K562 (cell line): Measurements from ENCODE around the gene OPA3. TPM values are rescaled to one million over a fixed set of nuclear protein-coding genes. Genes with fewer than 3 reads are reported as not detected.
A peak's percentile ranks its signal among the peaks of the same experiment; 100 is the strongest.

Experiments used
- E2F3 ChIP-seq: fragments of 250-450 bp; sonication (Bioruptor Pico); IDR thresholded peaks from 2 replicates; pipeline ENCODE4 v1.4.0; 2020; ENCODE audit warnings: mild to moderate bottlenecking
- HDGF ChIP-seq: fragments of 450-650 bp; IDR thresholded peaks from 2 replicates; pipeline ENCODE4 v1.6.1; 2016
- HNRNPL ChIP-seq: fragments of 200-400 bp; formaldehyde crosslinking; IDR thresholded peaks from 2 replicates; pipeline ENCODE4 v1.6.1; 2017; ENCODE audit warnings: low read depth, mild to moderate bottlenecking, low read length
- KLF10 ChIP-seq: fragments of 250-450 bp; sonication (Bioruptor Pico); IDR thresholded peaks from 2 replicates; pipeline ENCODE4 v1.6.1; 2021; ENCODE audit warnings: matching md5 sums
- KLF16 ChIP-seq: IDR thresholded peaks from 2 replicates; pipeline ENCODE4 v1.6.1; 2016; ENCODE audit warnings: antibody characterized with exemption
- RBM17 ChIP-seq: fragments of 200-400 bp; formaldehyde crosslinking; IDR thresholded peaks from 2 replicates; pipeline ENCODE4 v1.6.1; 2017; ENCODE audit warnings: low read depth, mild to moderate bottlenecking, low read length, borderline replicate concordance
- SAFB2 ChIP-seq: fragments of 200-400 bp; formaldehyde crosslinking; IDR thresholded peaks from 2 replicates; pipeline ENCODE4 v1.6.1; 2018; ENCODE audit warnings: borderline replicate concordance, low read length, low read depth, moderate library complexity; ENCODE audit not compliant: severe bottlenecking
- SIRT6 ChIP-seq: IDR thresholded peaks from one replicate; pipeline ENCODE4 v1.6.1; 2012; ENCODE audit warnings: low read depth, mild to moderate bottlenecking, control low read depth, inconsistent platforms, low read length, moderate library complexity
- TCF7 ChIP-seq: sonication (generic); IDR thresholded peaks from 2 replicates; pipeline ENCODE4 v1.6.1; 2016; ENCODE audit warnings: antibody characterized with exemption, borderline replicate concordance
- ZBED1 ChIP-seq: IDR thresholded peaks from 2 replicates; pipeline ENCODE4 v1.6.1; 2014
- ZNF217 ChIP-seq: sonication (generic); formaldehyde crosslinking; IDR thresholded peaks from 2 replicates; pipeline ENCODE4 v1.8.0; 2022; ENCODE audit warnings: mild to moderate bottlenecking, missing genetic modification reagents
- ZNF24 ChIP-seq: fragments of 450-650 bp; IDR thresholded peaks from 2 replicates; pipeline ENCODE4 v1.6.1; 2016
- ZNF274 ChIP-seq: IDR thresholded peaks from 2 replicates; pipeline ENCODE4 v1.6.1; 2011; ENCODE audit warnings: low read depth, mild to moderate bottlenecking, low read length, moderate library complexity, borderline replicate concordance
- polyA plus RNA-seq, 8 experiments: library from polyadenylated mRNA; depleted of rRNA in 4 of 8; stranded (reverse) in 5 of 8; unstranded in 3 of 8; fragments of >200 nt; fragmentation: Nextera tagmentation in 2 of 8; fragmentation: Illumina TruSeq in 1 of 8; extraction: Ambion mirVana in 2 of 8; extraction: Trizol in 1 of 8; gene quantifications; 2 replicates each; pipeline versions ENCODE4 v1.2.1 to v1.2.3, GENCODE V29; 2011 to 2014; ENCODE audit warnings: inconsistent platforms in 1 of 8, missing spikeins in 1 of 8
- total RNA-seq, 7 experiments: library from RNA; depleted of rRNA in 6 of 7; stranded (reverse); fragments of >200 nt in 6 of 7; fragmentation: Illumina TruSeq in 2 of 7; extraction: Trizol in 2 of 7; gene quantifications; 2 replicates each; pipeline versions ENCODE4 v1.2.1 to v1.2.3, GENCODE V29; 2011 to 2021; ENCODE audit warnings: low replicate concordance in 1 of 7
- TF ChIP-seq, protein P1 (sequence below): fragments of 200-400 bp; formaldehyde crosslinking; IDR thresholded peaks from 2 replicates; pipeline ENCODE4 v1.6.1; 2017; ENCODE audit warnings: mild to moderate bottlenecking, low read depth, low read length, moderate library complexity
- TF ChIP-seq, protein P2 (sequence below), 2 experiments: fragments of 450-650 bp; conservative IDR thresholded peaks; 2 replicates each; pipeline ENCODE4 v1.6.1; 2017; ENCODE audit warnings: mild to moderate bottlenecking in 2 of 2, moderate library complexity in 2 of 2
- TF ChIP-seq, protein P3 (sequence below): sonication (generic); formaldehyde crosslinking; IDR thresholded peaks from 2 replicates; pipeline ENCODE4 v1.9.0; 2022; ENCODE audit warnings: mild to moderate bottlenecking, missing genetic modification reagents
- TF ChIP-seq, protein P4 (sequence below): fragments of 250-450 bp; sonication (Bioruptor Pico); IDR thresholded peaks from 2 replicates; pipeline ENCODE4 v1.4.0; 2020
- TF ChIP-seq, protein P5 (sequence below): conservative IDR thresholded peaks from 2 replicates; pipeline ENCODE4 v1.6.1; 2011; ENCODE audit warnings: low read depth, mild to moderate bottlenecking, low read length; ENCODE audit not compliant: control insufficient read depth

Gene OPA3
- total and polyA plus RNA-seq, 9 of the 15 experiments (the other 6 are each of a cell fraction or from before 2014, with no cell fraction given): 1.4 to 18.8 (median 9.0) TPM

DNA sequence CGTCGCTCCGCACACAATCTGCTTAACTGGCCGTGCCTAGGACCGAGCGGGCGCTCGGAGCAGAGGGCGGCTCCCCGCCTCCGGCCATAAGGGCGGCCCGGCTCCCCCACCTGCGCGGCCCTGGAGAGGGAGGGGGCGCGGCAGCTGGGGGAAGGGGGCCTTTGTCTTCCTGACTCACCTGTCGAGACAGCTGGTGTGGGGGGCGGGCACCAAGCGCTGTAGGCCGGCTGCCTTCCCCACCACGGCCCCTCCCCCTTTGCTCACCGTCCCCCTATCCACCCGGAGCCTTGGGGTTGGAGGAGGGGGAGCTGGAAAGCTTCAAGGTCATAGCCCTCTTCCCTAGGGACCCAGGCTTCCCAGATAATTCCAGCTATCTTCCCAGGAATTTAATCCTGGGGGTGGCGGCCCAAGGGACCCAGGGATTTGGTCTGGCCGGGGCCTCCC lies 76.2 kb downstream of the OPA3 start (continued):
- TF ChIP-seq, protein P1, sequence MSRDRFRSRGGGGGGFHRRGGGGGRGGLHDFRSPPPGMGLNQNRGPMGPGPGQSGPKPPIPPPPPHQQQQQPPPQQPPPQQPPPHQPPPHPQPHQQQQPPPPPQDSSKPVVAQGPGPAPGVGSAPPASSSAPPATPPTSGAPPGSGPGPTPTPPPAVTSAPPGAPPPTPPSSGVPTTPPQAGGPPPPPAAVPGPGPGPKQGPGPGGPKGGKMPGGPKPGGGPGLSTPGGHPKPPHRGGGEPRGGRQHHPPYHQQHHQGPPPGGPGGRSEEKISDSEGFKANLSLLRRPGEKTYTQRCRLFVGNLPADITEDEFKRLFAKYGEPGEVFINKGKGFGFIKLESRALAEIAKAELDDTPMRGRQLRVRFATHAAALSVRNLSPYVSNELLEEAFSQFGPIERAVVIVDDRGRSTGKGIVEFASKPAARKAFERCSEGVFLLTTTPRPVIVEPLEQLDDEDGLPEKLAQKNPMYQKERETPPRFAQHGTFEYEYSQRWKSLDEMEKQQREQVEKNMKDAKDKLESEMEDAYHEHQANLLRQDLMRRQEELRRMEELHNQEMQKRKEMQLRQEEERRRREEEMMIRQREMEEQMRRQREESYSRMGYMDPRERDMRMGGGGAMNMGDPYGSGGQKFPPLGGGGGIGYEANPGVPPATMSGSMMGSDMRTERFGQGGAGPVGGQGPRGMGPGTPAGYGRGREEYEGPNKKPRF: no peak
- TF ChIP-seq ZNF24: no peak
- no peak for TF ChIP-seq SAFB2
- no peak for TF ChIP-seq SIRT6
- no peak for TF ChIP-seq KLF10
- 0 out of 2 replicates have a peak, but pooled peaks have one; percentile 37 for TF ChIP-seq TCF7
- no peak for TF ChIP-seq ZNF217 (CRISPR knock-in tag)
- no peak for TF ChIP-seq RBM17
- TF ChIP-seq ZBED1: no peak
- no peak for TF ChIP-seq KLF16
- TF ChIP-seq E2F3 (CRISPR knock-in tag): no peak
- no peak for TF ChIP-seq HDGF
- TF ChIP-seq, protein P2, sequence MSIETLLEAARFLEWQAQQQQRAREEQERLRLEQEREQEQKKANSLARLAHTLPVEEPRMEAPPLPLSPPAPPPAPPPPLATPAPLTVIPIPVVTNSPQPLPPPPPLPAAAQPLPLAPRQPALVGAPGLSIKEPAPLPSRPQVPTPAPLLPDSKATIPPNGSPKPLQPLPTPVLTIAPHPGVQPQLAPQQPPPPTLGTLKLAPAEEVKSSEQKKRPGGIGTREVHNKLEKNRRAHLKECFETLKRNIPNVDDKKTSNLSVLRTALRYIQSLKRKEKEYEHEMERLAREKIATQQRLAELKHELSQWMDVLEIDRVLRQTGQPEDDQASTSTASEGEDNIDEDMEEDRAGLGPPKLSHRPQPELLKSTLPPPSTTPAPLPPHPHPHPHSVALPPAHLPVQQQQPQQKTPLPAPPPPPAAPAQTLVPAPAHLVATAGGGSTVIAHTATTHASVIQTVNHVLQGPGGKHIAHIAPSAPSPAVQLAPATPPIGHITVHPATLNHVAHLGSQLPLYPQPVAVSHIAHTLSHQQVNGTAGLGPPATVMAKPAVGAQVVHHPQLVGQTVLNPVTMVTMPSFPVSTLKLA (conservative IDR thresholded peaks at IDR 0.05): no peak; a peak in 1 of 4 replicates
- TF ChIP-seq HNRNPL: no peak
- TF ChIP-seq, protein P3, sequence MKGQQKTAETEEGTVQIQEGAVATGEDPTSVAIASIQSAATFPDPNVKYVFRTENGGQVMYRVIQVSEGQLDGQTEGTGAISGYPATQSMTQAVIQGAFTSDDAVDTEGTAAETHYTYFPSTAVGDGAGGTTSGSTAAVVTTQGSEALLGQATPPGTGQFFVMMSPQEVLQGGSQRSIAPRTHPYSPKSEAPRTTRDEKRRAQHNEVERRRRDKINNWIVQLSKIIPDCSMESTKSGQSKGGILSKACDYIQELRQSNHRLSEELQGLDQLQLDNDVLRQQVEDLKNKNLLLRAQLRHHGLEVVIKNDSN (CRISPR knock-in tag): no peak
- TF ChIP-seq ZNF274: no peak
- TF ChIP-seq, protein P4, sequence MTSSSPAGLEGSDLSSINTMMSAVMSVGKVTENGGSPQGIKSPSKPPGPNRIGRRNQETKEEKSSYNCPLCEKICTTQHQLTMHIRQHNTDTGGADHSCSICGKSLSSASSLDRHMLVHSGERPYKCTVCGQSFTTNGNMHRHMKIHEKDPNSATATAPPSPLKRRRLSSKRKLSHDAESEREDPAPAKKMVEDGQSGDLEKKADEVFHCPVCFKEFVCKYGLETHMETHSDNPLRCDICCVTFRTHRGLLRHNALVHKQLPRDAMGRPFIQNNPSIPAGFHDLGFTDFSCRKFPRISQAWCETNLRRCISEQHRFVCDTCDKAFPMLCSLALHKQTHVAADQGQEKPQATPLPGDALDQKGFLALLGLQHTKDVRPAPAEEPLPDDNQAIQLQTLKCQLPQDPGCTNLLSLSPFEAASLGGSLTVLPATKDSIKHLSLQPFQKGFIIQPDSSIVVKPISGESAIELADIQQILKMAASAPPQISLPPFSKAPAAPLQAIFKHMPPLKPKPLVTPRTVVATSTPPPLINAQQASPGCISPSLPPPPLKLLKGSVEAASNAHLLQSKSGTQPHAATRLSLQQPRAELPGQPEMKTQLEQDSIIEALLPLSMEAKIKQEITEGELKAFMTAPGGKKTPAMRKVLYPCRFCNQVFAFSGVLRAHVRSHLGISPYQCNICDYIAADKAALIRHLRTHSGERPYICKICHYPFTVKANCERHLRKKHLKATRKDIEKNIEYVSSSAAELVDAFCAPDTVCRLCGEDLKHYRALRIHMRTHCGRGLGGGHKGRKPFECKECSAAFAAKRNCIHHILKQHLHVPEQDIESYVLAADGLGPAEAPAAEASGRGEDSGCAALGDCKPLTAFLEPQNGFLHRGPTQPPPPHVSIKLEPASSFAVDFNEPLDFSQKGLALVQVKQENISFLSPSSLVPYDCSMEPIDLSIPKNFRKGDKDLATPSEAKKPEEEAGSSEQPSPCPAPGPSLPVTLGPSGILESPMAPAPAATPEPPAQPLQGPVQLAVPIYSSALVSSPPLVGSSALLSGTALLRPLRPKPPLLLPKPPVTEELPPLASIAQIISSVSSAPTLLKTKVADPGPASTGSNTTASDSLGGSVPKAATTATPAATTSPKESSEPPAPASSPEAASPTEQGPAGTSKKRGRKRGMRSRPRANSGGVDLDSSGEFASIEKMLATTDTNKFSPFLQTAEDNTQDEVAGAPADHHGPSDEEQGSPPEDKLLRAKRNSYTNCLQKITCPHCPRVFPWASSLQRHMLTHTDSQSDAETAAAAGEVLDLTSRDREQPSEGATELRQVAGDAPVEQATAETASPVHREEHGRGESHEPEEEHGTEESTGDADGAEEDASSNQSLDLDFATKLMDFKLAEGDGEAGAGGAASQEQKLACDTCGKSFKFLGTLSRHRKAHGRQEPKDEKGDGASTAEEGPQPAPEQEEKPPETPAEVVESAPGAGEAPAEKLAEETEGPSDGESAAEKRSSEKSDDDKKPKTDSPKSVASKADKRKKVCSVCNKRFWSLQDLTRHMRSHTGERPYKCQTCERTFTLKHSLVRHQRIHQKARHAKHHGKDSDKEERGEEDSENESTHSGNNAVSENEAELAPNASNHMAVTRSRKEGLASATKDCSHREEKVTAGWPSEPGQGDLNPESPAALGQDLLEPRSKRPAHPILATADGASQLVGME: no peak
- TF ChIP-seq, protein P5, sequence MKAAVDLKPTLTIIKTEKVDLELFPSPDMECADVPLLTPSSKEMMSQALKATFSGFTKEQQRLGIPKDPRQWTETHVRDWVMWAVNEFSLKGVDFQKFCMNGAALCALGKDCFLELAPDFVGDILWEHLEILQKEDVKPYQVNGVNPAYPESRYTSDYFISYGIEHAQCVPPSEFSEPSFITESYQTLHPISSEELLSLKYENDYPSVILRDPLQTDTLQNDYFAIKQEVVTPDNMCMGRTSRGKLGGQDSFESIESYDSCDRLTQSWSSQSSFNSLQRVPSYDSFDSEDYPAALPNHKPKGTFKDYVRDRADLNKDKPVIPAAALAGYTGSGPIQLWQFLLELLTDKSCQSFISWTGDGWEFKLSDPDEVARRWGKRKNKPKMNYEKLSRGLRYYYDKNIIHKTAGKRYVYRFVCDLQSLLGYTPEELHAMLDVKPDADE: peak; percentile 51; the same call in 1 of the 2 replicates
